Measurements from ENCODE around the gene IGFBP4.

IGFBP4 gene

DNA sequence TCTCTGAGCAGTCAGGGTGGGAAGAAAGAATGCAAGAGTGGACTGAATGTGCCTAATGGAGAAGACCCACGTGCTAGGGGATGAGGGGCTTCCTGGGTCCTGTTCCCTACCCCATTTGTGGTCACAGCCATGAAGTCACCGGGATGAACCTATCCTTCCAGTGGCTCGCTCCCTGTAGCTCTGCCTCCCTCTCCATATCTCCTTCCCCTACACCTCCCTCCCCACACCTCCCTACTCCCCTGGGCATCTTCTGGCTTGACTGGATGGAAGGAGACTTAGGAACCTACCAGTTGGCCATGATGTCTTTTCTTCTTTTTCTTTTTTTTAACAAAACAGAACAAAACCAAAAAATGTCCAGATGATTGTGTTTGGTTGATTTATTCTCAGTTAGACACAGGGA, 14.1 kb downstream of the IGFBP4 start:
- DNase-seq, result no peak

DNA sequence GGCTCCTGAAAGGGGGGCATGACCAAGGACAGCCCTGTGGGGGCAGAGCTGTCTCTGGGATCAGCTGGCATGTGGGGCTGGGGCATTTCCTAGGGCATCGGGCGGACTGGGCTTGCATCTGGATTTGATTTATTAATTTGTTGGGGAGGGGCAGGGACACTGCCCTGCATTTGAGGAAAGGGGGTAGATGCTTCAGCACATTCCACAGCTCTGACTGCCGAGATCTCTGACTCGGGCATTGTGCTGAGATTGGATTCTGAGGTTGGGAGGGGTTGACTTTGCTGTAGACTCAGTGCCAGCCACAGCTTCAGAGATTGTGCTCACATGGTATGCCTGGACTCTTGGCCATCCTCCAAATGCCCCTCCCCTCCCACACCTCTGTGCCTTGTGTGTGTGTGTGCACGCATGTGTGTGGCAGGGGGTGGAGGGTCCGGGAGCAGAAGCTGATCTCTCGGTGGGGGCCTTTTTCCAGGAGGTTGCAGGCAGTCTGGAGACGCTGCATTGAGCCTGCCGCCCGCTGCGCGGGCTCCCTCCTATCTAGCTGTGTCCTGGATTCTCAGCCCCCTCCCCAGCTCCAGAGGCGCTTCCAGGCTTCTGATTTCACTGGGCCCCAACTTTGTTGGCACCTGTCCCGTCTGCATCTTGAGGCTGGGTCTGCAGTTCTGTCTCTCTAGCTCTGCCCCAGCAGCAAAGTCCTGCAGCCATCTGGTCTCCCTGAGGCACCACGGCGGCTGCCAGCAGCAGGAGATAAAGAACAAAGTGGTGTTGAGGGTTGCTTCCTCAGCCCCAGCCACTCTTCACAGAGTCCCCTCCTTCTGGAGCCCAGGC, 14.9 kb downstream of the IGFBP4 start:
- no peak for DNase-seq

DNA sequence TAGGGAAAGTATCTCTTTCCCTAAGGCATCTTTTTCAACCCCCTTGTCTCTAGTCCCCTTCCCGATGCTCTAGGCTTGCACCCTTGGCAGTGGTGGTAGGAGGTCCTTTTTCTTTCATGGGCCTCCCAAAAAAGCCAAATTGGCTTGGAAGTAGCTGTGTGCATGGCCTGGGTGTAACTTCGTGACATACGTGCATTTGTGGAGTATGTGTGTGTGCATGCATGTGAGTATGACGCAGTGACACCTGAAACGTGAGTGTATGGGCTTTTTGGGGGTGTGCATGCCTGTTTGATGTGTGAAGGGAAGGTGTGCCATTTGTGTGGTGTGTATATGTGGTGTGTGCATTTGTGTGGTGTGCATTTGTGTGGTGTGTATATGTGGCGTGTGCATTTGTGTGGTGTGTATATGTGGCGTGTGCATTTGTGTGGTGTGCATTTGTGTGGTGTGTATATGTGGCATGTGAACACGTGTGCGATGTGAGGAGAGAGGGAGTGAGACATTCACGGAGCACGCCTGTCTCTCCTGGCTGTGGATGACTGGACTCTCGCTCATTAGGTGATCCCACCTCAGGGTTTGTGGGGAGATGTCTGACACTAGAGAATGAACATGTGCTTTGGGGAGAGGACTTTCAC, 15.7 kb downstream of the IGFBP4 start:
- no peak for DNase-seq

DNA sequence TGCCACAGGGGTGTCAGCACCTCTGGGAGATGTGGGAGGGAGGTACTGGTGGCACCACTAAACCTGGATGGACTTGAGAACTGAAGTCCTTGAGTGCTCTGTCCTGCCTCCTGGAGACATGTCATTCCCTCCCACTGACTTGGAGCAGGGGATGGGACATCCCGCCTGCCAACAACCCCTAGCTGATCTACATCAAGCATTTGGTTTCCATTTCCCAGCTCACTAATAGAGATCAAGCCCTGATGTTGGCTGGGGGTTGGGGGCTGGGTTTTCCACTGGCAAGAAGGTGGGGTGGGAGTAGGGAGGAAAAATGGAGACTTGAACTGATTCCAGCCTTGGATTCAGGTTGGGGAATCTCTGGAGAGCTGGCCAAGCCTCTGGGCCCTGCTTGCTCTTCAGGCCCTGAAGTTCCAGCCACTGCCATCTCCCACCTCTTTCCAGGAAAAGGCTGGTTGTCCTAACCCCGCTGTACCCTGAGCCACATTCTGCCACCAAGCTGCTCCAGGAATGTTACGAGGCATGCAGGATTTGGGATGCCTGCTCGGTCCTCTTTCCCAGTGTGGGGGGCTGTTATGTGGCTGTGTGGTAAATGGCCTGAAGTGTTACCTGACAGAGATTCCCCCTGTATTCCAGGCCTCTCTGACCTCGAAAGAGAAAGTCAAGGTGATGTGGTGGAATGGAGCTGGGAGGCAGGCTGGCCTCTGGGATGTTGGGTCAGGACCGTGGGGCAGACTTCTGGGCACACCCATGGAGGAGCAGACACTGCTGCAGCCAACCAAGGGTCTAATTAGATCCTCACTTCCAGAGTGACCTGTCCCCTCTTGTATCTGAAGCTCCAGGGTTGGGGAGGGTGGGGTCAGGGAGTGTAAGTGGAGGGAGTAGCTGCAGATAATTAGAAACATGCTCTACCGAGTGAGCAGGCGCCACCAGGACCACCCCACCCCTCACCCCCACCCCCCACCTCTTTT, 16.7 kb downstream of the IGFBP4 start:
- no peak for DNase-seq

DNA sequence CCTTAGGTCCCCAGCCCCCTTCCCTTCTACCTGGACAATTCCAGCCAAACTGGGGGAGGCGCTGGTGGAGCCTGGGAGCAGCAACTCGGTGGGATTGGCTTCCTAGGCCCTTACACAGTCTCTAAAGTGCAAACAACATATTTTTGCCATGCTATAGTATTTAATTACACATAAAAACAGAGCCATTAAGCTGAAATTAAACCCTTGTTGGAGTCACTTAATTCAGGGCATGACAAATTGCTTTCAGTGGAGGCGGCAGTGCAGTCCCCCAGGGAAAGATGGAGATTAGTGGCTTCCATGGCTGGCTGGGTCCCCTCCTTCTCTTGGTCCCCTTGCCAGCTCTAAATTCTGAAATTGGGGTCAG, 17.3 kb downstream of the IGFBP4 start:
- DNase-seq, result no peak

DNA sequence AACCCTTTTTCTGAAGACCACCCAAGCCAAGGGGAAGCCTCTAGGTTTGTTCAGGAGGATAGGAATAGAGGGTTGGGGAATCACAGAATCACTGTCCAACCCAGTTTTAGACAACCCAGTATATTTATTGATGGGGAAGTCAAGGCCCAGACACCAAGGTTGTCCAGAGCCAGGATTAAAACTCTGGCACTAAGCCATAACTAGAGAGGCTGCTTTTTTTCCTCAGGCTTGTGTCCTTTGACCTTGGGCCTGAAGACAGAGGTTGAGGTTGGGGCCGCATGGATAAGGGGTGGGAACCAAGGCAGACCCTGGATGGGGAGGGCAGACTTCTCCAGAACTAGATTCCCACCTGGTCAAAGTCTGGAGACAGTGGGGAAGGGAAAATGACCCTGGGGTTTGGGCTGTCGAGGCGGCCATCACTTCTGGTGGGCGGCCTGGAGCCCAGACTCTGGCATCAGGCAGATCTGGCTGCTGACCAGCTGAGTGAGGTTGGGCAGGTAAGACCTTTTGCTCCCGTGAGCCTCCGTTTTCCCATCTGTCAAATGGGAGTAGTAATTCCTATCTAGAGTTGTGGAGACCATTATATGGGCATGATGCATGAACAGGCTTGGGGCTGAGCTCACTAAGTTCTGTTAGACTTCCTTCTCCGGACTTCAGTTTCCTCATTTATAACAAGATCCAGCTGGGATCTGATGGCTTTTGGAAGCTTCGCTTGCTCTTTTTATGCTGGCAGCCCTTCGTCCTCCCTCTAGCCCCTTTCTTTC, 17.9 kb downstream of the IGFBP4 start:
- DNase-seq, result no peak

DNA sequence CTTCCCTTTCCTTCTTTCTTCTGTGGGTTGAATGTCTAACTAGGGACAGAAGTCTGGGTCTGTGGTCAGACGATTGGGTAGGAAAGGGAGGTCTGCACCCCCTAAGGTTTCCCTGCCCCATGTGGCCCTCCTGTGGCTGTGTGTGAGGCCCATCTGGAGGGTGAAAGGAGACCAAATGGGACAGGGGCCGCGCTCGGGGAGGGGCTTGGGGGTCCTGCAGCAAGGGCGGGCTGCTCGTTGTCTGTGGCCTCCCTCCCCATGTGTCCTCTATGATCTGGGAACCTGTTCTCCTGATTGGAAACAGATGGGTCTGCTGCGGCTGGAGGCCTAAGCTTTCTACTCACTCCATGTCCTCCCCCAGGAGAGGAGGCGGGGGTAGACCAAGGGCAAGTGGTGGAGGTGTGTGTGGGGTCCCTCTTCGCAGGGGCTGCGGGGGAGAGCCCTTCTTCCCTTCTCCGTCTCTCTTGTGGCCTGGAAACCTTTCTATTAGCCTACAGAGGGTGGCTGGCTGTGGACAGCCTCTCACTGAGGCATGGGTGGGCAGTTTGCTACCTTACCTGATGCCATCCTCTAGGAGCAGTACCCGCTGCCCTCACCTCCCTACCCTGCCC, 18.6 kb downstream of the IGFBP4 start:
- DNase-seq, result no peak

DNA sequence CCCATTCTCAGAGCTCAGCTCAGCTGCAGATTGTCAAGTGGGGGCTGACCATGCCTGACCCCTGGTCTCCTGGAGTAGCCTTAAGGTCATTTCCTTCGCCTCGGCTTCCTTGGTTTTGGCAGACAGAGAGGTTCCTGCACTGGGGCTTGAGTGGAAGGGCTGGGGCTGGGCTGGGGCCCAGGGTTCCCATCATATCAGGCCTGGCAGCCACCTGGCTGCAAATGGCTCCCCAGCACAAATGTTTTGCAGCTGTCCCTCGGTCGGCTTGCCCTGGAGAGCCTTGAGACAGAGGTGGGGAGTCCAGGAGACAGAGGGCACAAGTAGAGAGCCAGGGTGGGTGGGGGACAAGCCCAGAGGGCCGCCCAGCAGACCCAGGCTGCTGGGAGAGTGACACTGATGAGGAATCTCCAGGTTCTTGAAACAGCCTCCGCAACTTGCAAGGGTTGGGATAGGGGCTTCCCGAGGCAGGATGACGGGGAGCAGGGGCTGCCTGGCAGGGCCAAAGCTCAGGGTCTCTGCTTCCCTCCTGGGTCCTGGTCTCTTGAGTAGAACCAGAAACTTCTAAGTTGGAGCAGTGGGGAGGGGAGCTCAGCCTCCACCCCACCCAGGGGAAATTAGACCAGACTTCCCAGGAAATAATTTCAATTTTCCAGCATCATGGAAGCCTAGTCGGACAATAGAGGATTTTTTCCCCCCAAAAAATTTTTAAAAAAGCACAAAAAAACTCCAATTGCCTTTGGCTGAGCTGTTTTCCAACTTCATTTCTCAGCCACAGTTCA, 19.3 kb downstream of the IGFBP4 start:
- DNase-seq, result no peak

DNA sequence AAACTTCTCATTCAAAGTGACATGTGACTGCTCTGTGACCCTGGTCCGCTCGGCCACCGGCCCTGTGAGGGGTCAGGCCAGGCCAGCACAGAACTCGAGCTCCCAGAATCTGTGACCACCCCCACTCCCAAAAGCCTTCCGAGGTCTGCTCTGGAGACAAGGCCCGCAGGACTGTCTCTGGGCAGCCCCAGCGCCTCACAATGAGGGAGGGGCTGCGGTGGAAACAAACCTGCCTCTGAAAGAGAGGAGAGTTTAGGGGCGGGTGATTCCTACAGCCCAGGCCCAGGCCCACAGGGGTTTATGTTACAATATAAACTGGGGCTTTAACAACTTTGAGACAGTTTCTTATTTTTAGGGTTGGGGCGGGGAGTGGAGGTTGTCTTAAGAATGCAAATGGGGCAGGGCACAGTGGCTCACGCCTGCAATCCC, 19.9 kb downstream of the IGFBP4 start:
- no peak for DNase-seq

DNA sequence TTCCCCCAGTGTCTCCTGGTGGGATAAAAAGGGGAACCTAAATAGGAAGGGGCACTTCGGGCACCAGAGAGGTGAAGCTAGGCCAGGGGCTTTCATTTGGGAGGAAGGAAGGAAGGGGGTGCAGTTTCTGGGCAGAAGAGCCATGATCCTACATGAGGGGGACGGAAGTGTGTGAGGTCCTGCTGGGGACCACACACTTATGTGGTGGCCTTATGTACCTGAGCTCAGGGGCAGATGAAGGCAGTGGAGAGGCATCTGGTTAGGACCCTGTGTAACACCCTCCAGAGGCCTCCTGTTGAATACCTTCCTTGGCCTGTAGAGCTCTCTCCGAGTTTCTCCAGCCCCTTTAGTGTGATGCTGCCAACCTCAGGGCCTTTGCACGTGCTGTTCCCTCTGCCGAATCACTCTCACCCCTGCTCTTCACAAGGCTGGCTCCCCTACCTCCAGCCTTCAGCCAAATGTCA, 21.2 kb downstream of the IGFBP4 start:
- DNase-seq, result no peak

DNA sequence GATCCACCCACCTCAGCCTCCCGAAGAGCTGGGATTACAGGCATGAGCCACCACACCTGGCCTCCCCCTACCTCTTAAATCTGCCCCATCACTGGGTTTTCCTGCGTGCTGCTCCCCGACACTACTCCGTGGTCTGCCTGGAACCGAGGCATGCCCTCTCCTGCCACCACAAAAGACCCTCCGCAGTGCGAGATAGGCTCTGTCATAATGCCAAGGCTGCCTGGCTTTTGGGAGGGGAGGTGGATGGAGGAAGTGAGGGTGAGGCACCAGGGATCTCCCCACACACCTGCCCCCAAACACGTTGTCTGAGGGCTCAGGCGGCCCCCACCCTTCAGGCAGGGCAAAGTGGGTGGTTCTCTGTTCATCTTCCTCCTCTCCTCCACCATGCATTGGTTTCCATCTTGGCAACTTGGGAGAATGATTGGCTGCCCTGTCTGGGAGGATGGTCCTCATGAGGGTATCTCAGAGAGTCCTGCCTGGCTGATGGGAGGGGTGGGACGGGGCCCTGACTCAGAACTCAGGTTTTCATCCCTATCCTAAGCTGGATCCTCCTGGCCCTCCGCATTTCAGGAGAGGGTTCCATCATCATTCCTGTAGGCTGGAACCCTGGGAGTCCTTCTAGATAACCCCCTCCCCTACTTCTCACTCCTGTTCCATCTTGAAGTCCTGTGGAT, 23.2 kb downstream of the IGFBP4 start:
- no peak for DNase-seq

DNA sequence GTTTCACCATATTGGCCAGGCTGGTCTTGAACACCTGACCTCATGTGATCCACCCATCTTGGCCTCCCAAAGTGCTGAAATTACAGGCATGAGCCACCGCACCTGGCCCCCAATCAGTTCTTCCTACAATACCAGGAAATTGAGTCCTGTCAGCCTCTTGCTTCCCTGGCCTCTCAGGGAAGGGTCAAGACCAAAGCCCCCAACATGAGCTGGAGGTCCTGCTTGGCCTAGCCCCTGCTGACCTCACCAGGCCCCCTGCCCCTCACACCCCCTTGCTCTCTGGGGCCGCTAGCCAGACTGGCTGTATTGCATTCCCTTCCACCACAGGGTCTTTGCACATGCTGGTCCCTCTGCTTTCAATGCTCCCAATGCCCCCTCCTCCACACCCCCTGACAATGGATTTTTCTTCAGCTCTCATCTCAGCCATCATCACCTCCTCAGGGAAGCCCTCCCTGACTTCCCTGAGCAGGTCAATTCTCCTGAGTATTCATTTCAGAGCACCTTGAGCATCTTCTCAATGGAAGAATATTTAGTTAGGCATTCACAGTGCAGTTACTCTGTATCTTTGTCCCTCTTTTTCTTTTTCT, 24.1 kb downstream of the IGFBP4 start:
- no peak for DNase-seq

DNA sequence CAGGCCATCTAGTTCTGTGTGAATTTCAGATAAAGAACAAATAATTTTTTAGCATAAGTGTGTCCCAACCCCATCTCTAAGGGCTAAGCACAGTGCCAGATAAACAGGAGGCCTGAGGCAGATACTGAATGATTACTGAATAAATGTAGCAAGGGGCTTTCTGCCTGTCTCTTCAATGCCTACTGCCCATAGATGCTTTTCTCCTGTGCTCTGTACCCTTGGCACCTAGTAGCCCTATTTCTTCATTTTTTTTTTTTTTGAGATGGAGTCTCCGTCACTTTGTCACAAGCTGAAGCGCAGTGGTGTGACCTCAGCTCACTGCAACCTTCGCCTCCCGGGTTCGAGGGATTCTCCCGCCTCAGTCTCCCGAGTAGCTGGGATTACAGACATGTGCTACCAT, 25.3 kb downstream of the IGFBP4 start:
- DNase-seq, result no peak

DNA sequence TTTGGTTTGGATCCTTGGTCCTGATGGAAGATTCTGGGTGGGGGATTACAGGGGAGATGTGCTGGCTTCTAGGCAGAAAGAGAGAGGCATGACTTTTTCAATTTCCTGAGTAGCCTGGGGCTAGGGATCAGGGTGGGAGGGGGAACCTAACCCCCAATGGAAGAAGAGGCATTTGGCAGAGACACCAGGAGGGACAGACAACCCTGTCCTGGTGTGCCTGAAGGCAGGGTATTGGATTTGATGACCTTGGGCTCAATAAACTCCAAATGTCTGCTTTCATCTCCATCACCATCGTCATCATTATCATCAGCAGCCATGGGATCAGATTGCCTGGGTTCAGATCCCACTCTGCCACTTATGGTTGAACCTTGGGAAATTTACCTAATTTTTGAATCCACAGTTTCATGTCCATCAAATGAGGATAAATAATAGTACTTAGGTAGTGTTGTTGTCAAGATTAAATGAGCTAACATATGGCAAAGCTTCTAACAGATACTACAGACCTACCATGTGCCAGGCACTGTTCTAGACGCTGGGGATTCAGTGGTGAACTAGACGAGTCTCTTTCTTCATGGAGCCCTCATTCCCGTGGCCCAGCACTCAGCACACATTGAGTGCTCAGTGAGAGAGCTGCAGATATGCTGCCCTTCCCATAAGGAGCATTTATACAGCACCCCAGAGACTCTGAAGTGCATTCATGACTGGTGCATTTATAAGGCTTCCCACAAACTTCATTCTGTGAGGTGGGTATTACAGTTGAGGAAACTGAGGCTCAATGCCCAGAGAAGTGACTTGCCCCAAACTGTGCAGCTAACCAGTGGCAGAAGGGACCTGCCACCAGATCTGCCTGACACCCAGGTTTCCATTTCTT, 26.8 kb downstream of the IGFBP4 start:
- DNase-seq, result no peak

DNA sequence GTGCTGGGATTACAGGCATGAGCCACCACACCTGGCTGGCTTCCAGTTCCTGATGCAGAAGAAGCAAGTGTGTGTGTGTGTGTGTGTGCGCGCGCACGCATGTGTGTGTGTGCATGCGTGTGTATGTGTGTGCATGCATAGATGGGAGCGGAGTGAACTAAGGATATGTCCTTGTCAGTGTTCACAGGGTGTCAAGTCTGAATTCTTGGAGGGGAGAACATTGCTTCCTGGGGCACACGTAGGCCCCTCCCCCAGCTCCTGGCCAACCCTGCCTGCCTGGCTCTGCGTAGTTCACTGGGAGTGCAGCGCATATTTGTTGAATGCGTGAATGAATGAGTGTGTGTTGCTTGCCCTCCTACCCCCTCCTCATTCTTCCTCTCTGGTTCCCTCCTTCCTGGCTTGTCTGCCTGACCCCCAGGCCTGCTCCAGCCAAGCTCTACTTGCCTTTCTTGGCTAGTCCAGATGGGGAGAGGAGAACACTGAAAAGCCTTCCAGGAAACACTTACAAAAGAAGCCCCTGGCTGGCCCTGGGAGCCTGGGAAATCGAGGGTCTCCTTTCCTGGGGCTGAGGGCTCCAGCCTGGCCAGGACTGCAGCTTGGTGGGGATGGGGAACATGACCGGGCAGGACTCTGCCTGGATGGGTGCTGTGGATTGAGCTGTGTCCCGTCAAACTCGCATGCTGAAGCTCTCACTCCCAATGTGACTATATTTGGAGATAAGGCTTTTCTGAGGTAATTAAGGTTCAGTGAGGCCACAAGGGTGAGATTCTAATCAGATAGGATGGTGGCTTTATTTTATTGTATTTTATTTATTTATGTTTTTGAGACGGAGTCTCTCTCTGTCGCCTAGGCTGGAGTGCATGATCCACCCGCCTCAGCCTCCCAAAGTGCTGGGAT, 27.9 kb downstream of the IGFBP4 start:
- DNase-seq, result no peak

DNA sequence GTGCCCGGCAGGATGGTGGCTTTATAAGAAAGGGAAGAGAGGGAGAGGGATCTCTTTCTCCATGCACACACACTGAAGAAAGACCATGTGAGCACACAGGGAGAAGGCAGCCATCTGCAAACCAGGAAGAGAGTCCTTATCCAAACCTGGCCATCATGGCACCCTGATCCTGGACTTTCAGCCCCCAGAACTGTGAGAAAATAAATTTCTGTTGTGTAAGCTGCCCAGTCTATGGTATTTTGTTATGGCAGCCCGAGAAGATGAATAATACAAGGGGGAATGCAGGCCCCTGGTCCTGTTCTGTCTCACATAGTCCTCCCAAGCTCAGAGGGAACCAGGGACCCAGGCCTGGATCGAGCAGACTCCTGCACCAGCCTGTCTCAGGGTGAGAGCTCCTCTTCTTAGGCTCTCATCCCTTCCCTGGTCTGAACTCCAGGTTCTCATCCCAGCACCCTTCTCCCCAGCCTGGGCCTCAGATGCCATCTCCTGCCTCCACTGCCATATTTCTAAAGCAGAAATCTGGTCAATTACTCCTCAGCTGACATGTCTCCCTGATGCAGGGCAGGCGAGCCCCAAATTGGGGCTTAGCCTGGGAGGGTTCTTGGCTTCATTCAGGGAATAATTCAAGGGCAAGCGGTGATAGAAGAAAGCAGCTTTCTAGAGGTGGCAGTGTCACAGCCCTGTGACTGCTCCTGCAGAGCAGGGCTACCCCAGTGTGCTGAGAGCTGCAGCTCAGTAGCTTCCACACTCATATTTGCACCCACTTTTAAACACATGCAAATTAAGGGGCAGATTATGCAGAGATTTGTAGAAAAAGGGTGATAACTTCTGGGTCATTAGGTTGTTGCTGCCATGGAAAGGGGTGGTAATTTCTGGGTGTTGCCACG, 28.8 kb downstream of the IGFBP4 start:
- DNase-seq, result no peak

All from NCI-H187 (cell line).